Neutrophil (primary cell): Measurements from ENCODE around the gene SLC25A21.

Experiments
- H3K27ac ChIP-seq: fragments of 200-600 bp; sonication (generic); 2 replicates; pipeline ENCODE4 v1.5.1; 2016; ENCODE audit warnings: mild to moderate bottlenecking, moderate library complexity
- H3K27me3 ChIP-seq: fragments of 200-600 bp; sonication (generic); 2 replicates; pipeline ENCODE4 v1.6.0; 2016; ENCODE audit warnings: mild to moderate bottlenecking
- H3K36me3 ChIP-seq: fragments of 200-600 bp; sonication (generic); 2 replicates; pipeline ENCODE4 v1.5.1; 2017
- H3K4me1 ChIP-seq, 2 experiments: fragments of 200-600 bp in 1 of 2; sonication (generic) in 1 of 2; 1 replicate in 1 of 2; 2 replicates in 1 of 2; pipeline versions ENCODE4 v1.5.1 to v1.6.1; 2013 to 2016; ENCODE audit warnings: low read depth in 1 of 2, low read length in 1 of 2, mild to moderate bottlenecking in 1 of 2, moderate library complexity in 1 of 2; ENCODE audit not compliant: control insufficient read depth in 1 of 2, insufficient read depth in 1 of 2
- H3K4me3 ChIP-seq, 2 experiments: fragments of 200-600 bp in 1 of 2; sonication (generic) in 1 of 2; 1 replicate in 1 of 2; 2 replicates in 1 of 2; pipeline ENCODE4 v1.5.1; 2013 to 2016; ENCODE audit warnings: low read depth in 1 of 2, low read length in 1 of 2, mild to moderate bottlenecking in 1 of 2, moderate library complexity in 1 of 2
- H3K9me3 ChIP-seq: fragments of 200-600 bp; sonication (generic); 2 replicates; pipeline ENCODE4 v1.5.1; 2016
- TF ChIP-seq, protein P1 (sequence below): fragments of 200-600 bp; sonication (generic); IDR thresholded peaks from 2 replicates; pipeline ENCODE4 v1.5.1; 2016; ENCODE audit warnings: antibody characterized with exemption

Gene SLC25A21

DNA sequence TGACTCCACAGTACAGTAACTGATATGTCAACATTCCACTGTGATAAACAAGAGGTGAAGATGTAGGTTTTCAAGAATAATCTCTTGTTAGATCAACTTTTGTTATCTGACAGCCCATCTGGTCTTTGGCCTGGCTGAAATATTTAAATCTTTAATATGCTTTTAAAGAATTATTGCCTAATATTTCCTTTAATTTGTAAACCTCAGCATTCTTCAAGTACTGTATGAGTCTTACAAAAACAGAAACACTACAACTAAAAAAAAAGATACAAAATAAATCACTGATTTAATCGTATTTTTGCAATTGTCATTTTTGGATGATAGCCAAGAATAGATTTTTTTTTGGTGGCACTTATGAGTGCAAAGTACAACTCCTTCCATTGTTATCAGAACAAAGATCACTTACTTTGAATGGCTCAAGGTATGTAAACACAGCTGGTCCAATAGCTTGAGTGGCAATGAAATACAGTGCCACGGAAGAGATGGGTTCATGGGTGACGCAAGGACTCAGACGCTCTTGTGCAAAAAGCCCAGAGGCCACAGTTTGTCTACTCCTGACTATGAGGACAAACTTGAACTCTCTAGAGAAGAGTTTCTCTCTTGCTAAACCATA is 401.3 kb downstream of the SLC25A21 start:
- TF ChIP-seq, protein P1, sequence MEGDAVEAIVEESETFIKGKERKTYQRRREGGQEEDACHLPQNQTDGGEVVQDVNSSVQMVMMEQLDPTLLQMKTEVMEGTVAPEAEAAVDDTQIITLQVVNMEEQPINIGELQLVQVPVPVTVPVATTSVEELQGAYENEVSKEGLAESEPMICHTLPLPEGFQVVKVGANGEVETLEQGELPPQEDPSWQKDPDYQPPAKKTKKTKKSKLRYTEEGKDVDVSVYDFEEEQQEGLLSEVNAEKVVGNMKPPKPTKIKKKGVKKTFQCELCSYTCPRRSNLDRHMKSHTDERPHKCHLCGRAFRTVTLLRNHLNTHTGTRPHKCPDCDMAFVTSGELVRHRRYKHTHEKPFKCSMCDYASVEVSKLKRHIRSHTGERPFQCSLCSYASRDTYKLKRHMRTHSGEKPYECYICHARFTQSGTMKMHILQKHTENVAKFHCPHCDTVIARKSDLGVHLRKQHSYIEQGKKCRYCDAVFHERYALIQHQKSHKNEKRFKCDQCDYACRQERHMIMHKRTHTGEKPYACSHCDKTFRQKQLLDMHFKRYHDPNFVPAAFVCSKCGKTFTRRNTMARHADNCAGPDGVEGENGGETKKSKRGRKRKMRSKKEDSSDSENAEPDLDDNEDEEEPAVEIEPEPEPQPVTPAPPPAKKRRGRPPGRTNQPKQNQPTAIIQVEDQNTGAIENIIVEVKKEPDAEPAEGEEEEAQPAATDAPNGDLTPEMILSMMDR: no peak
- H3K4me1 ChIP-seq: no peaks in the 10 kb centered on the region
- no peaks in the 10 kb centered on the region for H3K9me3 ChIP-seq
- H3K27ac ChIP-seq: no peak overlapping the region
- no peaks in the 10 kb centered on the region for H3K27me3 ChIP-seq
- no peak overlapping the region for H3K4me3 ChIP-seq
- H3K36me3 ChIP-seq: no peaks in the 10 kb centered on the region

DNA sequence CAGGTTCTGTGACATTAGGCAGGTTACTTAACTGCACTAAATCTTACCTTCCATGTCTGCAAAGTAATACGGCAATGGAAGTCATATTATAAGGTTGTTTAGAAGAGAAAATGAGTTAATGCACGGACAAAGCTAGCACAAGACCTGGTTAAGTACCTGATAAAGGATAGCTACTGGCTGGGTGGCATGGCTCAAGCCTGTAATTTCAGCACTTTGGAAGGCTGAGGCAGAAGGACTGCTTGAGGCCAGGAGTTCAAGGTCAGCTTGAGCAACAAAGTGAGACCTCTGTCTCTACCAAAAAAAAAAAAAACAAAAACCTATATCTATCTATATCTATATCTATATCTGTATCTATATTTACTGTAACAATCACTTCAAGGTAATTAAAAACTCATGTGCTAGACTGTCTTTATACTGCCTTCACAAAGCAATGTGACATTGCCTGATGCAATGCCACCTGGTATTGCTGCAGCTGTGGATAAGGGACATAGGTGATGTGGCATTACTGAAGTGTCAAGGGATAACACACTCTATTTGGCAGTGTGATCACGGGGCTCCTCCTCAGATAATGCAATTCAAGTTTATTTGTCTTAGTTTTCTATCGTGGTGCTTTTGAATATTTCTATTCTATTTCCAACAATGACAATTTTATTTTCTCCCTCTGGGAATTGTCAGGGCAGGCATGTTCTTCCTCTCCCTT is 403.6 kb downstream of the SLC25A21 start:
- Histone ChIP-seq H3K4me1 (no peaks in the 10 kb centered on the region), H3K27me3 (no peaks in the 10 kb centered on the region), H3K36me3 (no peaks in the 10 kb centered on the region), H3K27ac (no peak overlapping the region), H3K4me3 (no peak overlapping the region), H3K9me3 (no peaks in the 10 kb centered on the region)
- TF ChIP-seq, protein P1: no peak

DNA sequence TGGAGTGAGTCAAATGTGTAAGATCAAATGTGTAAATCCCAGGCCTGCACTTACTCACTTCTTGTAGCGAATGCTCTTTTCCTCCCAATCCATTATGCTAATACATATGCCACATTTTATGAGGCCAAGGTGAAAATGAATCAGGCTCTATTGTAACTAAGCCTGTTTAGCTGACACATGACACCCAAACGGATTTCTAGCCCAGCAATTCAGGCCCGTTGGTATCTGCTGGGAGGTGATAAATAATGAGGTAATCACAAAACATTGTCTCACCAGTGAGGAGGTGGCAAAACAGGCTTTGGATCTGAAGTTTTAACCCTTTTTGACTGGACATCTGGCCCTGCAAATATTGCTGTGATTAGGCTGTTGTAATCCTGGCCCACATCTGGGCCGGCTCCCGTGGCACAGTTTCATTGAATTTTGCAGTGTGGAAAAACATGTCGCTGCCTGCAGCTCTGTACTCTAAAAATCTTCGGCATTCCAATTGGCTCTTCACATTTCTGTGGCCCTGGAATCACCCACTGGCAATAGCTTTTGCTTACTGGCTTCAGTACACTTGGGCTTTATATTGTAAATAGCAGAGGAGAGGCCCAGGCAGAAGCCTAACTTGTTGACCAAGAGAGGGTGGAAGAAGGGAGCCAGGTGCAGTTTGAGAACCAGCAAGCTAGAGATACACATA is 404.7 kb downstream of the SLC25A21 start:
- no peaks in the 10 kb centered on the region for H3K27me3 ChIP-seq

DNA sequence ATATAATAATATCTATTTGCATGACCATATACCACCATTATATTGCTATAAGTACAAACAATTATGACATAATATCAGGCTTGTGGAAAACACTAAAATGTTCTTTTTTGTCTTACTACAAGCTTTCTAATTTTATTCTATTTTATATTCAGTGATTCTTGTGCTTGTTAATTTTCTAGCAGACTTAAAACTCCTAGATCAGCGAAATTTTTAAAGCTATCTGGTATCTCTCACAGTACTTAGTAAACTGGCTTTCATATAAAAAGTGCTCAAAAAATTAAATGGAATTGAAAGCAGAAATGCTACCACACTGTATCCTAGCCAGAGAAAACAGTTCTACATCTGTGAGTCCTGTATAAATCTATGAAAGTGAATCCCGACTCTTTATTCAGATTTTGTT is 405.4 kb downstream of the SLC25A21 start:
- TF ChIP-seq, protein P1: no peak

More for the DNA sequence above, 404.7 kb downstream of the SLC25A21 start:
- H3K4me3 ChIP-seq: no peak overlapping the region
- TF ChIP-seq, protein P1: no peak
- no peak overlapping the region for H3K27ac ChIP-seq
- no peaks in the 10 kb centered on the region for H3K4me1 ChIP-seq
- no peaks in the 10 kb centered on the region for H3K36me3 ChIP-seq
- H3K9me3 ChIP-seq: no peaks in the 10 kb centered on the region

DNA sequence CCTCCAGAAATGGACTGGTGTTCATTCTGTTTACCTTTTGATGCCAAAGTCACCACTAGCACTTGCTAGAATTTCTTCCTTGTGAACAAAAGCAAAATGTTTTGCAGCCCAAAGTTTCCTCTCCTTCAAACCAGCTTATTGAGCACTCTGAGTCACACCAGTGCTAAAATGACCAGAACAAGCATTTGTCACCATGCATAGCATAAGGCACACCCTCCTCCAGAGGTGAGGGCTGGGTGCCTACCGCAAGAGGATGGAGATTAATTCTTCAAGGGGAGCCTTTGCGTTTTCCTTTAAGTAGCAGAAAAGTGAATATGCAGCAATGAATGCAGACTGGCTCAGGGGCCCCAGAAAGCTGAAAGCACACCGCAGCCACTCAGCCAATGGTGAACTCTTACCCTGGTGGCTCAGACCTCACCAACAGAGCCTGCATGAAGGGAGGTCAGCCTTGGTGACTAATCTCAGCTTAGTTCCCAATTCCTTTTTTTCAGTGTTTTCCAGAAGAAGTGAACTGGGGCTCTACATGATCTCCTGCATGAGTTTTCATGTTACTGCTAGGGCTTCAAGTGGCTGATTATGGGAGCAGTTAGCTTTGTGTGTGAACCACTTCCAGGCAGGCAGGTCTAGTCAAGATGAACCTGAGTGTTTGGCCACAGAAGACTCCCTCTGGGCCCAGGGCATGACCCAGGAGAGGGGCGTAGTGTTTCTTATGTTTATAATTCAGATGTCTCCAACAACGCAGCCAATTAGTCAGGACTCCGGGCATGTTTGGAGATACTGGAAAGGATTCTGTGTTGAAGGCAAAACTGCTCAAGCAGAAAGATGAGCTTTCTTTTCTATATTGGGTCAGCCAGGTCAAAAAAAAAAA is 414.4 kb downstream of the SLC25A21 start:
- TF ChIP-seq, protein P1: no peak
- Histone ChIP-seq H3K27ac (no peak overlapping the region), H3K4me1 (no peaks in the 10 kb centered on the region), H3K9me3 (no peaks in the 10 kb centered on the region), H3K27me3 (no peaks in the 10 kb centered on the region), H3K4me3 (no peak overlapping the region), H3K36me3 (no peaks in the 10 kb centered on the region)

More for the DNA sequence above, 405.4 kb downstream of the SLC25A21 start:
- Histone ChIP-seq H3K27me3 (no peaks in the 10 kb centered on the region), H3K4me1 (no peaks in the 10 kb centered on the region), H3K36me3 (no peaks in the 10 kb centered on the region), H3K9me3 (no peaks in the 10 kb centered on the region), H3K27ac (no peak overlapping the region), H3K4me3 (no peak overlapping the region)
